Left lung (tissue), 10 donors: Measurements from ENCODE around the gene P2RY2. TPM values are rescaled to one million over a fixed set of nuclear protein-coding genes. Genes with fewer than 3 reads are reported as not detected.

Experiments
- ATAC-seq: fragments of 200-7000 bp; cut with Tn5 transposase; one replicate; pipeline ENCODE4 v1.9.1; 2020; ENCODE audit warnings: moderate library complexity
- DNase-seq, 4 donors: peaks; one replicate each; pipeline ENCODE4 v3.0.0-alpha.2; 2013 to 2020
- H3K27ac ChIP-seq, 2 donors: fragments of 200-600 bp; sonication (generic) in 1 of 2; one replicate each; pipeline versions ENCODE4 v1.5.0 to v1.8.0; 2020 to 2021
- H3K27me3 ChIP-seq, 2 donors: fragments of 200-600 bp; sonication (generic) in 1 of 2; one replicate each; pipeline versions ENCODE4 v1.5.0 to v1.8.0; 2020 to 2021
- H3K36me3 ChIP-seq, 2 donors: fragments of 200-600 bp; sonication (generic) in 1 of 2; one replicate each; pipeline versions ENCODE4 v1.5.0 to v1.8.0; 2020 to 2021
- H3K4me1 ChIP-seq, 2 donors: fragments of 200-600 bp; one replicate each; pipeline ENCODE4 v1.8.0; 2021
- H3K4me3 ChIP-seq, 2 donors: fragments of 200-600 bp; sonication (generic) in 1 of 2; one replicate each; pipeline versions ENCODE4 v1.5.0 to v1.8.0; 2020 to 2021; ENCODE audit warnings: mild to moderate bottlenecking in 1 of 2
- H3K9me3 ChIP-seq, 2 donors: fragments of 200-600 bp; sonication (generic) in 1 of 2; one replicate each; pipeline versions ENCODE4 v1.5.0 to v1.8.0; 2020 to 2021
- CTCF ChIP-seq, 2 donors: fragments of 200-600 bp; sonication (generic) in 1 of 2; IDR thresholded peaks; one replicate each; pipeline versions ENCODE4 v1.5.0 to v1.8.0; 2021; ENCODE audit warnings: antibody characterized with exemption in 2 of 2
- intact Hi-C, 2 donors: fragments of 100-400 bp; cut with DNase I; formaldehyde crosslinking; loops; one replicate each; pipeline versions ENCODE4 v1.11.2 to v1.14.2; 2022
- polyA plus RNA-seq, 6 donors: library from polyadenylated mRNA; unstranded; fragments of 120-200 nt; gene quantifications; one replicate each; pipeline ENCODE4 v1.2.1, GENCODE V29; 2013; ENCODE audit not compliant: insufficient read length in 6 of 6
- total RNA-seq, 2 donors: library from RNA; stranded (reverse); fragmentation: NEBNext Ultra II Directional; extraction: Animal tissue kit (Norgen Biotek cat#: 25700); gene quantifications; one replicate each; pipeline ENCODE4 v1.2.1, GENCODE V29; 2021
- donor health status: DM: no; HTN: yes; CAD: no.
- donor health status: DM: no; HTN: no; CAD: no.

Gene P2RY2
- total and polyA plus RNA-seq, 8 donors = 0.83 to 10.3 (median 1.3) TPM

DNA sequence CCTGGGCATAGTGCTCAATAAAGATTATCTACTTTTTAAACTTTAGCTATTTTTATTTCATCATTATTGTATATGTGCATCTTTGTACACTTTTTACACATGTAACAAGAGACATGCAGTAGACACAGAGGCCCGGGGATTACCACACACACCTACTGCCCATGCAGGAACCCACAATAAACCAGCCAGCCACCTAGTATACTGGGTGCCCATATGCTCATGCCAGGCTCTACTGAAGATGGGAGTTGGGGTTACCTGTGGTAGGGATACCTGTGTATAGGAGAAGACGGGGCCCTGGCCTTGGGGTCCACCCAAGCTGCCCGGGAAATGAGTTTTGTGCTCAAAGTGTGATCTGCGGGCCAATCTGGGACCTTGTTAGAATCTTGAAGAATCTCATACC, 31.2 kb upstream of the P2RY2 start:
- no peak overlapping the region for H3K4me3 ChIP-seq
- peaks cover 0 to 64% of the 10 kb centered on the region in 2 donors for H3K4me1 ChIP-seq
- DNase-seq (no peak), ATAC-seq (no peak)
- intact Hi-C loops = loop anchor here in 1 of 2 donors (5.0 kb wide), 1 partner anchor 50 kb away; no protein-coding TSS in a partner anchor
- no peak for TF ChIP-seq CTCF (IDR thresholded peaks at IDR 0.05)
- no peaks in the 10 kb centered on the region for H3K36me3 ChIP-seq
- no peak overlapping the region for H3K27ac ChIP-seq
- no peaks in the 10 kb centered on the region for H3K9me3 ChIP-seq
- no peaks in the 10 kb centered on the region for H3K27me3 ChIP-seq

- Histone ChIP-seq H3K9me3 (no peaks in the 10 kb centered on the region), H3K4me3 (no peak overlapping the region), H3K27me3 (no peaks in the 10 kb centered on the region), H3K27ac (no peak overlapping the region), H3K4me1 (peaks cover 0 to 73% of the 10 kb centered on the region in 2 donors), H3K36me3 (no peaks in the 10 kb centered on the region)
- no peak for TF ChIP-seq CTCF (IDR thresholded peaks at IDR 0.05)
- no peak for ATAC-seq
- peak in 1 of 4 donors; percentile 10 for DNase-seq
- intact Hi-C loops = loop anchor here in 1 of 2 donors (5.0 kb wide), 1 partner anchor 49 kb away; no protein-coding TSS in a partner anchor
Observed at GRCh38 chr11:73187854-73188253, 30.2 kb upstream of the P2RY2 start.

- Histone ChIP-seq H3K27ac (no peak overlapping the region), H3K27me3 (no peaks in the 10 kb centered on the region), H3K4me3 (no peak overlapping the region), H3K9me3 (no peaks in the 10 kb centered on the region), H3K36me3 (no peaks in the 10 kb centered on the region), H3K4me1 (peaks cover 0 to 74% of the 10 kb centered on the region in 2 donors)
- TF ChIP-seq CTCF (IDR thresholded peaks at IDR 0.05) = no peak
- no peak for ATAC-seq
- peak in 1 of 4 donors; percentile 26 for DNase-seq
- intact Hi-C loops = loop anchor here in 1 of 2 donors (5.0 kb wide), 1 partner anchor 49 kb away; no protein-coding TSS in a partner anchor
Observed at GRCh38 chr11:73188301-73188700, 29.8 kb upstream of the P2RY2 start.

GRCh38 chr11:73189315-73189714, 28.8 kb upstream of the P2RY2 start:
- peak in 2 of 4 donors; percentile 79 to 88 for DNase-seq
- intact Hi-C loops = loop anchor here in 1 of 2 donors (5.0 kb wide), 1 partner anchor 48 kb away; no protein-coding TSS in a partner anchor
- Histone ChIP-seq H3K9me3 (no peaks in the 10 kb centered on the region), H3K27ac (peak overlapping the region in 1 of 2 donors; percentile 71), H3K4me1 (peaks cover 0 to 74% of the 10 kb centered on the region in 2 donors), H3K36me3 (no peaks in the 10 kb centered on the region), H3K4me3 (no peak overlapping the region), H3K27me3 (no peaks in the 10 kb centered on the region)
- ATAC-seq = peak; percentile 17
- TF ChIP-seq CTCF (IDR thresholded peaks at IDR 0.05) = no peak

GRCh38 chr11:73189723-73190556, 28.1 kb upstream of the P2RY2 start:
- no peak for TF ChIP-seq CTCF (IDR thresholded peaks at IDR 0.05)
- H3K4me1 ChIP-seq = peaks cover 0 to 68% of the 10 kb centered on the region in 2 donors
- H3K27ac ChIP-seq = peak overlapping the region in 1 of 2 donors; percentile 71
- intact Hi-C loops = loop anchor here in 1 of 2 donors (5.0 kb wide), 1 partner anchor 47 kb away; no protein-coding TSS in a partner anchor
- H3K27me3 ChIP-seq = no peaks in the 10 kb centered on the region
- H3K9me3 ChIP-seq = no peaks in the 10 kb centered on the region
- peak in 1 of 4 donors; percentile 23 for DNase-seq
- no peaks in the 10 kb centered on the region for H3K36me3 ChIP-seq
- ATAC-seq = no peak
- no peak overlapping the region for H3K4me3 ChIP-seq
